Stimulated activated CD8-positive, alpha-beta memory T cell treated with anti-CD3 and anti-CD28 coated beads, Interleukin-7, amount 100 ng/mL, for 48 hours (primary cell): ENCODE results near the gene GALNT16.
"Not testable (repeated sequence)": the region's sequence is repeated elsewhere in the genome, so short reads cannot be mapped to it uniquely, and the experiment has no call there.

ENCODE experiments used
- DNase-seq, 2 donors: peaks; one replicate each; pipeline ENCODE4 v3.0.0-alpha.2; 2020; ENCODE audit warnings: low read depth in 1 of 2; ENCODE audit errors: extremely low read depth in 1 of 2

Gene GALNT16

DNA sequence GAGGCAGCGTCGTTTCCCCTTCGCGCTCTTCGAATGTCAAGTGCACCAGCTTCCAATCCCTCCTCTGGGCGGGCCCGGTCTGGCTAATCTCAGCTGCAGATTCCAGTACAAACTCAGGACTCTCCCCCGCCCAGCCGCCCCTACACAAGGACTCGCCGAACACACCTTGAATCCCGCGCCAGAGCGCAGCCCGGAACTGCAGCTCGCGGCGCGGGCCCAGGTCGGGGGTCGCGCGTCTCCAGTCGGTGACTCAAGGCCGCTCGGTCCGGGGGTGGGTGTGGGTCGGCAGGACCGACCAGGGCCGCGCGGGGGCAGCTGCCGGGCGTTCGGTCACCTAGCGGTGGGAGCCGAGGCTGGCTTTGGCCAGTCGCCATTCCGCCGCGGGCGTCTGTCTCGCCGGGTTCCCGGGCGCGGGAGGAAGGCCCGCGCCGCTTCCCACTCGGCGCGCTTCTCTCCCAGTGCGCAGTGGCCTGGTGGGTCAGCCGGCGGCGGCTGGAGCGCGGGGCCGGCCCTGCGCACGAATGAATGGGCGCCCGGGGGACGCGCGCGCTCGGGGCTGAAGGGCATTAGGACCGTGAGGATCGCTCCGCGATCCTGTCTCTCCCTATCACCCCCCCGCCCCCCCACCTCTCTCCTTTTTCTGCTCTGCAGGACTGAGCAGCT, at the start of gene GALNT16:
Gene GALNT16, plus strand, starts transcription at position 632 of the 663 bp plus-strand sequence. CDS start 133 bp downstream, outside the sequence.
- DNase-seq: no peak

DNA sequence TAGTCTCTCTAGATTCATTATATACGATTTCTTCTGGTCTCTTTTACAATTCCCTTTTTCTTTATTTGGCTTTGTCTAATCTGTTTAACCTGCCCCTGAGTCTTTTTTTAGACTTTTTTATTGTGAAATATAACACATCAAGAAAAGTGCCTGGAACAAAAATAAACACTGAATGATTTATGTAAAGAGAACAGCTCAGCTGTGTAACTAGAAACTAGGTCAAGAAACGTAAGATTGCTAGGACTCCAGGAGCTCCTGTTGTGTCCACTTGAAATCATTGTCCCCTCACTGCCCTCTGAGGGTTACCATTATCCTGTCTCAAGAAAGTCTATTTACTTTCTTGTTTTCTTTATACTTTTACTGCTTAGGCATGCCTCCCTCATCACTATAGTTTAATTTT, 45.6 kb upstream of the GALNT16 start:
- DNase-seq: no peak

- DNase-seq: not testable (repeated sequence)
These were observed 42.3 kb upstream of the GALNT16 start for GRCh38 chr14:69217663-69218062.

DNA sequence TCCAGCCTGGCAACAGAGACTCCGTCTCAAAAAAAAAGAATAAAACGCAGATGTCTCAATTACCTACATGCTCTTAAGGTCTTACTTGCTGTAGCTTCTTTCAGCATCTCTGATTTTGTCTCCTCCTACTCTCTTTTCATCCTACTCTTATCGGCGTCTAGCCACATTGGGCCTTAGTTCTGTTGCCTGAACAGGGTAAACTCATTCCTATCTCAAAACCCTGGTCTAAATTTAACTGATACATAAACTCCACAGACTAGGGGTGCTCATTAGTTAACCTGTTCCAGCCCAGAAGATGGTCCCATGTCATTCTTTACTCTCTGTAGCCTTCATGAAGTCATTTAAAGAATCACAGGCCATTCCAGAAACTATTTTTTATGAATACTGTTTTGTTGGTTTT, 35.0 kb upstream of the GALNT16 start:
- DNase-seq: no peak

GRCh38 chr14:69226178-69226577, 33.8 kb upstream of the GALNT16 start:
- no peak for DNase-seq

- no peak for DNase-seq
These were observed 33.2 kb upstream of the GALNT16 start for GRCh38 chr14:69226736-69227135.

DNA sequence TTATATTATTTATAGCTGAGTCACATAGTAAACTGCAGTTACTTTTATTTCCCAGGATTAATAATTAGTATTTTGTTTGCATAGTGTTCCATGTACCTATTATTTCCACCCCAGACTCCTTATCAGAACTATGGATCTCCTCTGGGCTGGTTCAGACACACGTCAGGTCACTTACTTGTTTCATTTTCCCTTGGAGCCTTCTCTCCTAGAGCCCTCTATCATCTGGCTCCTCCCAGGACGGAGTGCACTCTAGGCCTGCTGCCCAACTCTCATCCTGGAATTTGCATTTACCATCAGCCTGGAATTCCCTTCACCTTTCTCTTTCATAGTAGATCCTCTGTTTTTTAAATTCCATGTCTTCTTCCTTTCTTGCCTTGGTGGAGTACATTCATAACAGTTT, 28.5 kb upstream of the GALNT16 start:
- no peak for DNase-seq

- DNase-seq: no peak
These were observed 27.6 kb upstream of the GALNT16 start for GRCh38 chr14:69232388-69232787.

- no peak for DNase-seq
These were observed 25.9 kb upstream of the GALNT16 start for GRCh38 chr14:69234106-69234505.

- DNase-seq: no peak
These were observed 24.2 kb upstream of the GALNT16 start for GRCh38 chr14:69235708-69236107.

- DNase-seq: no peak
These were observed 22.8 kb upstream of the GALNT16 start for GRCh38 chr14:69237142-69237541.

DNA sequence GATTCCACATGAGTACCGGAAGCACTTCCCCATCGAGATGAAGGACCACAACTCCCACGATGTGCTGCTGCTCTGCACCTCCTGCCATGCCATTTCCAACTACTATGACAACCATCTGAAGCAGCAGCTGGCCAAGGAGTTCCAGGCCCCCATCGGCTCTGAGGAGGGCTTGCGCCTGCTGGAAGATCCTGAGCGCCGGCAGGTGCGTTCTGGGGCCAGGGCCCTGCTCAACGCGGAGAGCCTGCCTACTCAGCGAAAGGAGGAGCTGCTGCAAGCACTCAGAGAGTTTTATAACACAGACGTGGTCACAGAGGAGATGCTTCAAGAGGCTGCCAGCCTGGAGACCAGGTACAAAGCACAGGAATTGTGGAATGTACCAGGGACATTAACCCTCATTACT, 22.4 kb upstream of the GALNT16 start:
- DNase-seq: no peak

- DNase-seq: no peak
These were observed 21.1 kb upstream of the GALNT16 start for GRCh38 chr14:69238883-69239282.

DNA sequence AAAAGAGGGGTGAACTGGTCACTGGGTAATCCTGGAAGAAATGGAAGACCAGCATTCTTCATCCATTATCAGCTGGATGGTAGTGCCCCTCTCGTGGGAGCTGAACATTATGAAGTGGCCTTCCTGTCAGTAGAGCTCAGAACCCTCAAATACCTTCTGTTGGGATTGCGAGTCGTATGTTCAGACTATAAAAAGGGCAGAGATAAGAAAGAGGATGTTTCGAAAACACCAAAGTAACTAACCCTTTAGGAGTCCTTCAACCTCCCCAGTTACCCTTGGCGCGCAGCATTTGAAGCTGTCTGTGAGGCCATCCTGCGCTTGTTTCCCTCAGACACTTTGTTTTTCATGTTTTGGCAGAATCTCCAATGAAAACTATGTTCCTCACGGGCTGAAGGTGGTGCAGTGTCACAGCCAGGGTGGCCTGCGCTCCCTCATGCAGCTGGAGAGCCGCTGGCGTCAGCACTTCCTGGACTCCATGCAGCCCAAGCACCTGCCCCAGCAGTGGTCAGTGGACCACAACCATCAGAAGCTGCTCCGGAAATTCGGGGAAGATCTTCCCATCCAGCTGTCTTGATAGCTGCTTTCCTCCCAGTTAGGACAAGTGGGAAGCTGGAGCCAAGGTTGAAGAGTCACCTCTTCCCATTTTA, 19.3 kb upstream of the GALNT16 start:
- DNase-seq: no peak

- no peak for DNase-seq
These were observed 18.4 kb upstream of the GALNT16 start for GRCh38 chr14:69241577-69241976.

- DNase-seq: no peak
These were observed 17.4 kb upstream of the GALNT16 start for GRCh38 chr14:69242311-69243224.

- no peak for DNase-seq
These were observed 15.0 kb upstream of the GALNT16 start for GRCh38 chr14:69244946-69245345.

DNA sequence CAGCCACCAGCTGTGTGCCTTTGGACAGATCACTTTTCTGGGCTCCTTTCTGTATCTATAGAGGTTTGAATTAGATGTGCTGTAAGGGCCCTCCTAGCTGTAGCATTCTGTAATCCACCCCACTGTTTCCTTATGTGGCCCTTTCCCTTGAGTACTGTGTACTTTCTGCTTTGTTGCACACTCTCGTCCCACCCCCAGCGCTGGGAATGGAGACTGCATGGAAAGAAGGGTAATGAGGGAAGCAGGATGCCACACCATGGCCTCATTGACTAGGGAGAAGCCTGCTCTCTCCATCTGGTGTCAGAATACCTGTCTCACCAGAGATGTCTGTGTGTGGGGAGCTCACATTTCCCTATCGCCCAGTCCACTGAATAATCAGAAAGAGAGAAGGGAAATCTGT, 13.6 kb upstream of the GALNT16 start:
- no peak for DNase-seq

GRCh38 chr14:69247676-69248440, 12.1 kb upstream of the GALNT16 start:
- no peak for DNase-seq

DNA sequence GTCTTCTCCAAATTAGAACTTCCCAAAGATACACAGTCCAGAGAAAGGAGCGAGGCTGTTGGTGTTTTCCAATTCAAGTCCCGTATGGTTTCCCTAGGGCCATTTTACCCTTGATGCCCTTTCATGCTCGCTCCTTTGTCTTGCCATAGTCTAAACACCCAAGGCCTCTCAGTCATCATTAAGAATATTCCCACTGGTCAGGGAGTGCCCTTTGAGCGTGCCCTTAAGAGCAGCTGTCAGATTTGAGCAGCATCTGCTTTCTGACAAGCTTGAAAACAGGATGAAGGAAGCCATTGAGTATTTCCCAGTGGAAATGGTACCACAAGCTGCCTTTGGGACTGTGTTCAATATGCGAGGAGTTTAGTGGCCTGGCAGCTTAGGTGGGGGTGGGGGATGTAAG, 10.4 kb upstream of the GALNT16 start:
- DNase-seq: no peak

DNA sequence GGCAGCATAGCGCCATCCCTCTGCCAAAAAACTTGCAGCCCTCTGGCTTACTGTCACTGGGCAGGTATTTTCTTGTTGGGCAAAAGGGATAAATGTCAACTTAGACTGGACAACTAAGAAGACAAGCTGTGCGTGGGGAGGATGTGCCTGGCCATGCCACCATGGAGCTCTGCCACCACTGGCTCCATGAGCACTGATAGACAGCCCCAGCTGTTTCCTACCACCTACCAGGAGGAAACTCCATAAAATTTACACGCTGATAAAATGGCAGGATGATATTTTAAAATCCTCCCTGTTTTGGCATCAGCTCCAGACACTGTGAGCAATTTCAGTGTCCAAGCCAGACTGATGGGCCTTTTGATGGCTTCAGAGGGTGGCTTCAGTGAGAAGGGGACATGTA, 7.1 kb upstream of the GALNT16 start:
- no peak for DNase-seq
